Endodermal cell (in vitro differentiated cells): ENCODE results near the gene SCGB3A2. TPM values are rescaled to one million over a fixed set of nuclear protein-coding genes. Genes with fewer than 3 reads are reported as not detected.

Experiments
- DNase-seq: peaks from one replicate; pipeline ENCODE4 v3.0.0-alpha.2; 2017
- H3K27ac ChIP-seq: 2 replicates; pipeline ENCODE4 v1.5.1; 2013; ENCODE audit warnings: mild to moderate bottlenecking, low read depth, low read length, moderate library complexity
- H3K27me3 ChIP-seq: 2 replicates; pipeline ENCODE4 v1.6.1; 2013; ENCODE audit warnings: mild to moderate bottlenecking, low read length, moderate library complexity; ENCODE audit not compliant: insufficient read depth, control insufficient read depth, poor library complexity, severe bottlenecking
- H3K36me3 ChIP-seq: 2 replicates; pipeline ENCODE4 v1.7.0; 2013; ENCODE audit warnings: mild to moderate bottlenecking, low read length, moderate library complexity; ENCODE audit not compliant: control insufficient read depth, insufficient read depth
- H3K4me1 ChIP-seq: one replicate; pipeline ENCODE4 v1.7.0; 2013; ENCODE audit warnings: low read length; ENCODE audit not compliant: control insufficient read depth, insufficient read depth
- H3K4me3 ChIP-seq: 2 replicates; pipeline ENCODE4 v1.5.1; 2013; ENCODE audit warnings: mild to moderate bottlenecking, low read length, moderate library complexity
- H3K9ac ChIP-seq: 2 replicates; pipeline ENCODE4 v1.6.1; 2013; ENCODE audit warnings: mild to moderate bottlenecking, low read length, moderate library complexity; ENCODE audit not compliant: poor library complexity, severe bottlenecking; ENCODE audit errors: extremely low read depth
- H3K9me3 ChIP-seq: 2 replicates; pipeline ENCODE4 v1.6.1; 2013; ENCODE audit warnings: mild to moderate bottlenecking, low read length, moderate library complexity; ENCODE audit not compliant: control insufficient read depth
- H3K27ac Mint-ChIP-seq: 2 replicates; pipeline ENCODE4 v1.8.0; 2020; ENCODE audit warnings: mixed read lengths
- H3K27me3 Mint-ChIP-seq: 2 replicates; pipeline ENCODE4 v1.8.0; 2021; ENCODE audit warnings: mild to moderate bottlenecking, mixed read lengths; ENCODE audit not compliant: insufficient read depth
- H3K36me3 Mint-ChIP-seq: 2 replicates; pipeline ENCODE4 v1.8.0; 2020; ENCODE audit warnings: low read depth, mixed read lengths
- H3K4me1 Mint-ChIP-seq: 2 replicates; pipeline ENCODE4 v1.8.0; 2020; ENCODE audit warnings: mixed read lengths
- H3K4me3 Mint-ChIP-seq: 2 replicates; pipeline ENCODE4 v1.8.0; 2020; ENCODE audit warnings: mild to moderate bottlenecking, moderate library complexity, mixed read lengths
- H3K9me3 Mint-ChIP-seq: 2 replicates; pipeline ENCODE4 v1.8.0; 2020; ENCODE audit warnings: mild to moderate bottlenecking, mixed read lengths
- CTCF ChIP-seq: fragments of 200-600 bp; sonication (generic); conservative IDR thresholded peaks from 2 replicates; pipeline ENCODE4 v1.5.0; 2021; ENCODE audit warnings: antibody characterized with exemption, mild to moderate bottlenecking
- WGBS, 2 experiments: methylation state at CpG; one replicate each; pipeline versions ENCODE4 v1.1.5 to v1.1.7; 2013; ENCODE audit warnings: missing lambda C conversion rate in 2 of 2, mixed read lengths in 1 of 2; ENCODE audit not compliant: insufficient coverage in 1 of 2, insufficient read length in 1 of 2; 5-methylcytosine and 5-hydroxymethylcytosine counted together
- total RNA-seq, 2 donors: library from RNA; stranded (reverse); fragmentation: NEBNext Ultra II Directional in 1 of 2; extraction: Animal tissue kit (Norgen Biotek cat#: 25700) in 1 of 2; gene quantifications; 2 replicates in 1 of 2; 3 replicates in 1 of 2; pipeline ENCODE4 v1.2.1, GENCODE V29; 2021

SCGB3A2 gene
- total RNA-seq, 2 donors from 2014 or later = 1.1 to 18.7 TPM

- Mint-ChIP-seq H3K27me3 (no peaks in the 10 kb centered on the region), H3K27ac (no peak overlapping the region), H3K9me3 (no peaks in the 10 kb centered on the region), H3K36me3 (no peaks in the 10 kb centered on the region), H3K4me1 (peaks cover 4% of the 10 kb centered on the region), H3K4me3 (no peak overlapping the region)
- WGBS, 2 experiments = 95% methylated on average over 2 of the region's 2 CpGs; no CpG with 5 or more reads in 1 of the 2 experiments
- no peaks in the 10 kb centered on the region for H3K27me3 ChIP-seq
- no peak overlapping the region for H3K27ac ChIP-seq
- no peaks in the 10 kb centered on the region for H3K36me3 ChIP-seq
- no peak for TF ChIP-seq CTCF
- H3K4me1 ChIP-seq = no peaks in the 10 kb centered on the region
- DNase-seq = no peak
- no peaks in the 10 kb centered on the region for H3K9me3 ChIP-seq
- no peak overlapping the region for H3K4me3 ChIP-seq
- no peak overlapping the region for H3K9ac ChIP-seq
These were observed 15.3 kb downstream of the SCGB3A2 start for GRCh38 chr5:147893820-147894219.

- H3K4me1 ChIP-seq = no peaks in the 10 kb centered on the region
- no peak overlapping the region for H3K9ac ChIP-seq
- WGBS, 2 experiments = 71 to 100% methylated on average over 1 of the region's 1 CpG
- no peaks in the 10 kb centered on the region for H3K9me3 ChIP-seq
- H3K27me3 Mint-ChIP-seq = no peaks in the 10 kb centered on the region
- H3K27ac ChIP-seq = no peak overlapping the region
- H3K4me3 Mint-ChIP-seq = no peak overlapping the region
- no peak for TF ChIP-seq CTCF
- H3K9me3 Mint-ChIP-seq = no peaks in the 10 kb centered on the region
- H3K4me1 Mint-ChIP-seq = peaks cover 4% of the 10 kb centered on the region
- no peak overlapping the region for H3K4me3 ChIP-seq
- H3K27me3 ChIP-seq = no peaks in the 10 kb centered on the region
- no peaks in the 10 kb centered on the region for H3K36me3 ChIP-seq
- H3K36me3 Mint-ChIP-seq = no peaks in the 10 kb centered on the region
- no peak for DNase-seq
- no peak overlapping the region for H3K27ac Mint-ChIP-seq
These were observed 17.4 kb downstream of the SCGB3A2 start for GRCh38 chr5:147895864-147896263.

GRCh38 chr5:147898875-147899401 is 20.4 kb downstream of the SCGB3A2 start:
- H3K27me3 Mint-ChIP-seq = no peaks in the 10 kb centered on the region
- 97% methylated on average over 3 of the region's 3 CpGs; no CpG with 5 or more reads in 1 of the 2 experiments for WGBS, 2 experiments
- no peaks in the 10 kb centered on the region for H3K4me1 ChIP-seq
- H3K36me3 Mint-ChIP-seq = no peaks in the 10 kb centered on the region
- no peaks in the 10 kb centered on the region for H3K9me3 Mint-ChIP-seq
- no peak overlapping the region for H3K9ac ChIP-seq
- H3K4me3 Mint-ChIP-seq = no peak overlapping the region
- DNase-seq = no peak
- H3K27ac Mint-ChIP-seq = no peak overlapping the region
- peaks cover 4% of the 10 kb centered on the region for H3K4me1 Mint-ChIP-seq
- H3K27ac ChIP-seq = no peak overlapping the region
- H3K4me3 ChIP-seq = no peak overlapping the region
- no peaks in the 10 kb centered on the region for H3K36me3 ChIP-seq
- no peaks in the 10 kb centered on the region for H3K27me3 ChIP-seq
- no peak for TF ChIP-seq CTCF
- H3K9me3 ChIP-seq = no peaks in the 10 kb centered on the region
